Nephron progenitor cell (in vitro differentiated cells): ENCODE data around the gene PRKX.
A peak's percentile ranks its signal among the peaks of the same experiment; 100 is the strongest.
"Not testable (repeated sequence)": the region's sequence is repeated elsewhere in the genome, so short reads cannot be mapped to it uniquely, and the experiment has no call there.

ENCODE experiments used
- DNase-seq: peaks from one replicate; pipeline ENCODE4 v3.0.0; 2021
- H3K27ac Mint-ChIP-seq: 2 replicates; pipeline ENCODE4 v1.8.0; 2021; ENCODE audit warnings: mild to moderate bottlenecking, moderate library complexity, mixed read lengths
- H3K27me3 Mint-ChIP-seq: 2 replicates; pipeline ENCODE4 v1.8.0; 2021; ENCODE audit warnings: mild to moderate bottlenecking, low read depth, mixed read lengths; ENCODE audit not compliant: poor library complexity
- H3K36me3 Mint-ChIP-seq: 2 replicates; pipeline ENCODE4 v1.8.0; 2021; ENCODE audit warnings: low read depth, mixed read lengths
- H3K4me1 Mint-ChIP-seq: 2 replicates; pipeline ENCODE4 v1.8.0; 2021; ENCODE audit warnings: mixed read lengths
- H3K4me3 Mint-ChIP-seq: 2 replicates; pipeline ENCODE4 v1.8.0; 2021; ENCODE audit warnings: mild to moderate bottlenecking, moderate library complexity, mixed read lengths
- H3K9me3 Mint-ChIP-seq: 2 replicates; pipeline ENCODE4 v1.8.0; 2021; ENCODE audit warnings: mild to moderate bottlenecking, moderate library complexity, mixed read lengths
- CTCF ChIP-seq: fragments of 200-600 bp; sonication (generic); IDR thresholded peaks from 2 replicates; pipeline ENCODE4 v1.5.0; 2021; ENCODE audit warnings: antibody characterized with exemption

Gene PRKX

DNA sequence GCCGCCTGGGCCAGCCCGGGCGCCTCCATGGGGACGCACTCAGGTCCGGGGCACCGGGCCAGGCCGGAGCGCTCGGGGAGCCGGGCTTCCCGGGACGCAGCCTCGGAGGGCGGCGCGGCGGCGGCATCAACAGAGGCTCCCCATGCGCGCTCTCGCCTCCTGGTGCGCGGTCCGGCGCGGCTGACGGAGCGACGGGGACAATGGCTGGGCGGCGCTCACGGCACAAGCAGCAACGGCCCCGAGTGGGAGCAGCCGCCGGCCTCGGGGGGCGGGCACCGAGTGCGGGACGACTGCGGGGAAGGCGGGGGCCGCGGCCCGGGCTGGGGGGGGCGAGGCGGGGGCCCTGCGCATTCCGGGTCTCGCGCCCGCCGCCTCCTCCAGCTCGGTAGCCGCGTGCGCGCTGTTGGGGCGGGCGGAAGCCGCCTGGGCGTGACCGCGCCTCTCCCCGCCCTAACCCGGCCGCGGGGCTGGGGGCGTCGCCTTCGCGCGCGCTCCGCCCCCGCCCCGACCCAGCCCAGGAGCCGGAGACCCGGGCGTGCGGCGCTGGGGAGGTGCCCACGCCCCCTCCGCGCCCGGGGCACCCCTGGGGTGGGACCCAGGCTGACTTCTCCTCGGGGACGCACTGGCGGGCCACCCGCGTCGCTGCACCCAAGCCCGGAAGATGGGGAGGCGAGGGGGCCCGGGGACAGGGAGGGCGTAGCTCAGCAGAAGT is at the start of gene PRKX:
TSS of gene PRKX (minus strand) at position 425 of the 712 bp plus-strand sequence. CDS start at position 29, 396 bp downstream.
- Mint-ChIP-seq H3K4me3 (peak within 1 kb of the TSS; percentile 91), H3K9me3 (peaks cover 8% of the 10 kb centered on the region), H3K27ac (no peak within 1 kb of the TSS), H3K27me3 (peaks cover 64% of the 10 kb centered on the region), H3K4me1 (peaks cover 28% of the 10 kb centered on the region), H3K36me3 (peaks cover 4% of the 10 kb centered on the region)
- TF ChIP-seq CTCF, result no peak
- DNase-seq, result peak; percentile 78

DNA sequence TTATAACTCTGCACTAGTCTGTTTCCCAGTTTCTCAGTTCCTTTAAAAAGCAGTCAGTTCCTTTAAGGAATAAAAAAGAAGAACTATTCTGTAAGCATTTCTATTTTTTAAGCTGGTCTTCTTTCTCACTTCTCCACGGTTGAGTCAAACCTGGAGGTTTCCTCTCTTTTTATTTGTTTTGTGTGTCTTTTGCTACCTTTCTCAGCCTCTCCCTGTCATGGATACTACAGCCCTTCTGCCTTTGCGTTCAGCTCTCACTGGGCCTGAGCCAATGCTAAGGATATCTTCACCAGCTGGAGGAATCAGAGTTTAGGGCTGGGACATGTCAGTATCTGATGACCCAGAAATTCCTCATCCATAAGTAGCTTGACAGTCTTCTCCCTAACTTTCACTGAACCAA is 49.7 kb upstream of the PRKX start:
- DNase-seq, result no peak
- TF ChIP-seq CTCF, result no peak
- Mint-ChIP-seq H3K4me1 (no peaks in the 10 kb centered on the region), H3K9me3 (no peaks in the 10 kb centered on the region), H3K27ac (no peak overlapping the region), H3K36me3 (no peaks in the 10 kb centered on the region), H3K4me3 (no peak overlapping the region), H3K27me3 (peaks cover 11% of the 10 kb centered on the region)

DNA sequence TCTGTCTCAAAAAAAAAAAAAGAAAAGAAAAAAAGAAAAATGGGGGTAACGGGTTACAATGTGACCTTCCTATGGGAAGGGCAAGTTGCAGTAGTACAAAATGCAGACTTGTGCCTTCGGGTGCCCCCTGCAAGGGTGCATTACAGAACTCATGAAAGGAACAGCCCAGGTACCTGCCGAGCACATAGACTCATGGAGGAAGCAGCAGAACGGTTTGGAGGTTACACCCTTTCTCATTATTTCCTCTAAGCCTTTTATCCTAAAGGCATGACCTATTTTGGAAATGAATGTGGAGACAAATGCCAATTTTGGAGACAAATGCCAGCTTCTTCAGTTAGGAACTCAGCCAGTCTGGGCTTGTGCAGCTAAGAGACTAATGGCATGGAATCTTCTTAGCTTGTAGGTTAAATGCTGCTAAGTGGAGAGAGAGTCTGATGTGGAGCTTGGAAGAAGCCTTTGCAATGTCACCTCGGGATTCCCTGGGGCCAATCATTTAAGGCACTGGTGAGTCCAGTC is 44.1 kb upstream of the PRKX start:
- Mint-ChIP-seq H3K4me3 (no peak overlapping the region), H3K27ac (no peak overlapping the region), H3K9me3 (no peaks in the 10 kb centered on the region), H3K4me1 (no peaks in the 10 kb centered on the region), H3K27me3 (peaks cover 10% of the 10 kb centered on the region), H3K36me3 (no peaks in the 10 kb centered on the region)
- TF ChIP-seq CTCF, result no peak
- no peak for DNase-seq

- no peak for DNase-seq
- H3K4me3 Mint-ChIP-seq, result no peak overlapping the region
- TF ChIP-seq CTCF, result no peak
- H3K4me1 Mint-ChIP-seq, result no peaks in the 10 kb centered on the region
- H3K27me3 Mint-ChIP-seq, result peaks cover 22% of the 10 kb centered on the region
- H3K36me3 Mint-ChIP-seq, result no peaks in the 10 kb centered on the region
- H3K9me3 Mint-ChIP-seq, result peaks cover 3% of the 10 kb centered on the region
- no peak overlapping the region for H3K27ac Mint-ChIP-seq
These were observed 34.7 kb upstream of the PRKX start for GRCh38 chrX:3748052-3748559.

DNA sequence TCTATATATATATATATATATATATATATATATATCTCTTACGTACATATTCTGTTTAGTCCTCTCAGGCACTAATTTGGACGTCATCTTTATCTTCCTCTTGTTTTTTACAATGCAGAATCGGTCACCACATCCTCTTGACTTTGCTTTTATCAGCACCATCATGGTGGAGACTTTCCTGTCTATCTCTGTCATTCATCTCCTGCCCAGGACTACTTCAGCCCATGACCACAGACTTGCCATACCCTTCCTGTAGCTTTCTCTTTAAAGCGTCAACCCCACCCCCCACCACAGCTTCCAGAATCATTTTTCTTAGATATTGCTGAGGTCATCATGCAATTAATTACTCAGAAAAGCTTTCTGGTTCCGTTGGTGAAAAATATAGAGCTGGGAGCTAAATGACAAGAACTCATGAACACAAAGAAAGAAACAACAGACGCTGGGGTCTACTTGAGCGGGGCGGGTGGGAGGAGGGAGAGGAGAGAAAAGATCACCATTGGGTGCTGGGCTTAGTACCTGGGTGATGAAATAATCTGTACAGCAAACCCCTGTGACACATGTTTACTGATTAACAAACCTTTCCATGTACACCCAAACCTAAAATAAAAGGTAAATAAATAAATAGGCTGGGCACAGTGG is 30.5 kb upstream of the PRKX start:
- H3K9me3 Mint-ChIP-seq, result peaks cover 9% of the 10 kb centered on the region
- no peak overlapping the region for H3K27ac Mint-ChIP-seq
- H3K36me3 Mint-ChIP-seq, result peaks cover 7% of the 10 kb centered on the region
- DNase-seq, result no peak
- peaks cover 15% of the 10 kb centered on the region for H3K27me3 Mint-ChIP-seq
- H3K4me1 Mint-ChIP-seq, result no peaks in the 10 kb centered on the region
- TF ChIP-seq CTCF, result no peak
- no peak overlapping the region for H3K4me3 Mint-ChIP-seq

- DNase-seq, H3K36me3 Mint-ChIP-seq, H3K4me1 Mint-ChIP-seq, H3K4me3 Mint-ChIP-seq, H3K27ac Mint-ChIP-seq: not testable (repeated sequence)
- H3K27me3 Mint-ChIP-seq, result peaks cover 16% of the 10 kb centered on the region
- H3K9me3 Mint-ChIP-seq, result peaks cover 17% of the 10 kb centered on the region
These were observed 27.5 kb upstream of the PRKX start for GRCh38 chrX:3740946-3741345.
